Nasal cavity respiratory epithelium epithelial cell of viscerocranial mucosa (primary cell): Measurements from ENCODE around the gene IFNL3. TPM values are rescaled to one million over a fixed set of nuclear protein-coding genes. Genes with fewer than 3 reads are reported as not detected.

Experiments used
- total RNA-seq: library from RNA; depleted of rRNA; stranded (reverse); fragments of >200 nt; gene quantifications from 2 replicates; pipeline ENCODE4 v1.2.3, GENCODE V29; 2014

The IFNL3 gene
- not detected in 2 replicates for total RNA-seq

DNA sequence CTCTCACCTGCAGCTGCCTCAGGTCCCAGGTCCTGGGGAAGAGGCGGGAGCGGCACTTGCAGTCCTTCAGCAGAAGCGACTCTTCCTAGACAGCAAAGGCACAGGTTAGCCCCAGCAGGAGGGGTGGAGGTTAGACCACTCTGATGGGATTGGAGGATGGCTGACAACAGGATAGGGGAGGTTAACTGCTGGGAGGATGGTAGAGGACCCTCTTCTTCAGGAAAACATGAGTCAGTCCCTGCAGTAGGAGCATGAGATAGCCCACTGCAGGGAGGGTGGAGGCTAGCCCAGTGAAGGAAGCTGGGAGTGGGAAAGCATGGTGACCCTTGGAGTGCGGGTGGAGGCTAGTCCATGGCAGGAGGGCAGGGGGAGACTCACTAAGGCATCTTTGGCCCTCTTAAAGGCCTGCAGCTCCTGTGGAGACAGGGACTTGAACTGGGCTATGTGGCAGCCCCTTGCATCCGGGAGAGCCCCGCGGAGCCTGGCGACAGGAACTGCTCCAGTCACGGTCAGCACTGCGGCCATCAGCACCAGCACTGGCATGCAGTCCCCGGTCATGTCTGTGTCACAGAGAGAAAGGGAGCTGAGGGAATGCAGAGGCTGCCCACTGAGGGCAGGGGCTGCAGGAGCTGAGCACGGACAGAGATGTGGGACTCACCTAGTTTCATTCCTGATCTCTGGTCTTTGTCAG is at the start of gene IFNL3:
TSS of gene IFNL3 (minus strand) at position 597 of the 691 bp plus-strand sequence. CDS start at position 558, 39 bp downstream.

GRCh38 chr19:39268085-39268484 is 23.3 kb upstream of the IFNL3 start, which contains the start of gene IFNL2:
IFNL2 (plus strand) TSS chr19:39268396; CDS start chr19:39268569, 173 bp downstream.

DNA sequence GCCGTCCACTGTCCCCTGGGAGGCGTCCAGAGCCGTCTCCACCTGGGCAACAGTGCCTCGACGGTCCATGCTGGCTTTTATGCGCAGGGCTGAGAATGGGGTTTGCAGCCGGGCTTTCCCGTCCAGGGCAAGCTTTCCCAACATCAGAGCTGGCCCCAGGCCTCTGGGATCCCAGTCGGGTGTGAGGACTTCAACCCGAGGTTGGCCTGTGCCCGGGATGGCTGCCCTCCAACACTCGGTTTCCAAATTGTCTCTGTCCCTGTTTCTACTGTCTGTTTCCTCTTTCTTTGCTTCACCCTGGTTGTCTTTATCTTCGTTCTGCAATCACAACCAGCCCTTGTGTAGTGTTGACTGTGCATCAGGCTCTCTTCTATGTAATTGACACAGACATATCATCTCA is 4.0 kb upstream of the IFNL3 start, which contains the start of gene IFNL4:
TSS of gene IFNL4 (minus strand) at position 51 of the 400 bp plus-strand sequence.

DNA sequence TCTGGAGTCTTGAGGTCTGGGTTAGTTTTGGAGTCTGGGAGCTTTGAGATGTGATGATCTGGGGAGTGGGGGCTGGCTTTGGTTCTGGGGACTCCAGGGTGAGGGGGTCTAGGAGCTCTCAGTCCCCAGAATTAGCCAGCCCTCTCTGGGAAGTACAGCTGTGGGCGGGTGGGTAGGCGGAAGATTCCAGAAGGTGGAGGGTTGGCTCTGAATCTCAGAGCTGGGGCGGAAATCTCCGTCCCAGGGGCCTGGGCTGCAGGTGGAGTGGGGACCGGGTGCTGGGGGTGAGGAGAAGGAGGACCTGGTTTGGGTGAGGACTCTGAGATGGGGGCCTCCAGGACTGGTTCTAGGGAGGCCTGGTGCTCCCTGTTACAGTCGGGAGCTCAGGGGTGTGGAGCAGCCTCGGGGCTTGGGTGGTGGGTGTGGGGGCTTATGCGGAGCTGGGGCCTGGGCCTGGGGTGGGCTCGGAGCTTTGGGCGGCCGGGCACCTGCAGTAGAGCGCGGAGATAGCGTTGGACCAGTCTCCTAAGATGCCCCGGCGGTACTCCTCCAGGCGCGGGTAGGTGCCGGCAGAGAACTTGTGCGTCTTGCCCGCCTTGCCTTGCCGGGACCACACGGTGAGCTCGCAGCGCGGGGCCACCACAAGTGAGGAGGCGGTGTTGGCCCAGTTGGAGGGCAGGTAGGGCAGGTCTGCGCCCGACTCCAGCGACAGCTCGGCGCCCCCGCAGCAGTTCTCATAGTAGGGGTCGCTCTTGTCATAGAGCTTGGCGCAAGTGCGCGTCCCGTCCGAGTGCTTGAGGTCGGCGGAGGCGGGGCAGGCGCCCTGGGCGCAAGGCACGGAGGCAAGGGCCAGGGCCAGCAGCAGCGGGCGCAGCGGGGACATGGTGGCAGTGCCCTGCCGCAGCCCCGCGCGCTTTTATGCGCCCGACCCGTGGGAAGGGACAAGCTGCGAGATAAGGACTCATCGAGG is 41.1 kb downstream of the IFNL3 start, which contains the start of gene SYCN:
TSS of gene SYCN (minus strand) at position 892 of the 970 bp plus-strand sequence. CDS start at position 883, 9 bp downstream.

GRCh38 chr19:39196860-39197562 is 47.8 kb downstream of the IFNL3 start, which contains the start of gene NCCRP1:
NCCRP1 (plus strand) TSS chr19:39196964; CDS start chr19:39196983, 19 bp downstream.

Other genes with a start within 250 kb of the IFNL3 start
- gene FBXO27, start 212.5 kb downstream of the IFNL3 start, total RNA-seq, result 4.6 and 7.2 TPM in 2 replicates
- 1.1 and 2.1 TPM in 2 replicates for gene ACP7, start 160.6 kb downstream of the IFNL3 start, total RNA-seq
- gene PAK4, start 119.2 kb downstream of the IFNL3 start, total RNA-seq, result 4.1 and 17.2 TPM in 2 replicates
- gene NCCRP1, start 48.0 kb downstream of the IFNL3 start, total RNA-seq, result 8.9 and 9.3 TPM in 2 replicates
- gene SYCN, start 40.7 kb downstream of the IFNL3 start, total RNA-seq, result not detected in 2 replicates
- gene IFNL4, start 3.9 kb upstream of the IFNL3 start, total RNA-seq, result not detected in 2 replicates
- not detected in 2 replicates for gene IFNL2, start 23.4 kb upstream of the IFNL3 start, total RNA-seq
- not detected in 2 replicates for gene IFNL1, start 51.4 kb upstream of the IFNL3 start, total RNA-seq
- under 0.01 and 0.28 TPM in 2 replicates for gene LRFN1, start 75.9 kb upstream of the IFNL3 start, total RNA-seq
- gene GMFG, start 91.0 kb upstream of the IFNL3 start, total RNA-seq, result not detected in 2 replicates
- 27.7 and 86.7 TPM in 2 replicates for gene SAMD4B, start 97.4 kb upstream of the IFNL3 start, total RNA-seq
- gene PAF1, start 146.1 kb upstream of the IFNL3 start, total RNA-seq, result 36.4 and 40.0 TPM in 2 replicates
- gene MED29, start 146.4 kb upstream of the IFNL3 start, total RNA-seq, result 13.7 TPM in 2 replicates
- 6.5 and 14.8 TPM in 2 replicates for gene ZFP36, start 161.8 kb upstream of the IFNL3 start, total RNA-seq
- gene PLEKHG2, start 167.7 kb upstream of the IFNL3 start, total RNA-seq, result 4.8 and 20.1 TPM in 2 replicates
- 143 and 397 TPM in 2 replicates for gene RPS16, start 190.9 kb upstream of the IFNL3 start, total RNA-seq
- 39.0 and 69.6 TPM in 2 replicates for gene SUPT5H, start 200.6 kb upstream of the IFNL3 start, total RNA-seq
- gene TIMM50, start 235.8 kb upstream of the IFNL3 start, total RNA-seq, result 52.6 and 82.4 TPM in 2 replicates